Activated naive CD8-positive, alpha-beta T cell treated with anti-CD3 and anti-CD28 coated beads, Interleukin-2, amount 50 U/mL, for 24 hours (primary cell): ENCODE data around the gene PDE4D.

Source experiments
- ATAC-seq: fragments of 150-1000 bp; cut with Tn5 transposase; one replicate; pipeline ENCODE4 v1.10.0; 2021
- DNase-seq: peaks from one replicate; pipeline ENCODE4 v3.0.0; 2021
- H3K27ac Mint-ChIP-seq: one replicate; pipeline ENCODE4 v1.8.0; 2021; ENCODE audit warnings: mild to moderate bottlenecking, mixed read lengths
- H3K27me3 Mint-ChIP-seq: one replicate; pipeline ENCODE4 v1.8.0; 2021; ENCODE audit warnings: mixed read lengths
- H3K36me3 Mint-ChIP-seq: one replicate; pipeline ENCODE4 v1.8.0; 2021; ENCODE audit warnings: low read depth, mixed read lengths
- H3K4me1 Mint-ChIP-seq: one replicate; pipeline ENCODE4 v1.8.0; 2021; ENCODE audit warnings: mixed read lengths
- H3K4me3 Mint-ChIP-seq: one replicate; pipeline ENCODE4 v1.8.0; 2021; ENCODE audit warnings: mild to moderate bottlenecking, moderate library complexity, mixed read lengths
- H3K9me3 Mint-ChIP-seq: one replicate; pipeline ENCODE4 v1.8.0; 2021; ENCODE audit warnings: mixed read lengths

PDE4D gene

DNA sequence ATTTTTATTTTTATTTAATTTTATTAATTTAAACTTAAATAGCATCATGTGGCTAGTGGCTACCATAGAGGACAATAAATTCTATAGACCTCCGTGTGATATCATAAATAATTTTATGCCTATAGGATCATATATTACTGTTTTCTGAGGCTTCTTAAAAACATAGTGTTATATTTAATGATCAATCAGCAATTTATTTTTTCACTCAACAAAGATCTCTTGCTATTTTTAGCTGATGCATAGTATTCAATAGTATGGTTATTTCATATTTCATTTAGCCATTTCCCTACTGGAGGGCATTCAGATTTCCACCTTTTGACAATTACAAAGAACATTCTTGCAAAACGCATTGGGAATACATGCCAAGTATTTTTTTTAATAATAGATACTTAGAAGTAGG, 114.1 kb downstream of the PDE4D start:
- no peak overlapping the region for H3K4me3 Mint-ChIP-seq
- H3K27ac Mint-ChIP-seq, result no peak overlapping the region
- H3K36me3 Mint-ChIP-seq, result no peaks in the 10 kb centered on the region
- H3K9me3 Mint-ChIP-seq, result no peaks in the 10 kb centered on the region
- DNase-seq (no peak), ATAC-seq (no peak)
- H3K27me3 Mint-ChIP-seq, result no peaks in the 10 kb centered on the region
- no peaks in the 10 kb centered on the region for H3K4me1 Mint-ChIP-seq

DNA sequence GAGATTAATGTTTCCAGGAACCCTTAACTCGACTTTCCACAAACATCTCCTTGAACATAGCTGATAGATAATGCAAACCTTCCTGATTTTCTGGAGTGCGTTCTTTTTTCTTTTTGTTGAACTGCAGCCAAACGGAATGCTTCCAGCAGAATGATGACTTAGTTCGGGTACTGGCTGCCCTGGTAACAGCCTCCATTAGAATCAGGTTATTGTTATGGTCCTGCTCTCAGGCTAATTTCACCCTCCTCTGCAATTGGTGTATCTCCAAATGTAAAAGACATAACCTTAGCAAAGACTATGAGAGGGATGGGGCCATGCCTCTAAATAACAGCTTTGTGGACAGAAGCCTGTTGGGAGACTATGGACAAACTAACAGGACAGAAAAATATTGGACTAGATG, 116.5 kb downstream of the PDE4D start:
- Mint-ChIP-seq H3K27me3 (no peaks in the 10 kb centered on the region), H3K36me3 (no peaks in the 10 kb centered on the region)

DNA sequence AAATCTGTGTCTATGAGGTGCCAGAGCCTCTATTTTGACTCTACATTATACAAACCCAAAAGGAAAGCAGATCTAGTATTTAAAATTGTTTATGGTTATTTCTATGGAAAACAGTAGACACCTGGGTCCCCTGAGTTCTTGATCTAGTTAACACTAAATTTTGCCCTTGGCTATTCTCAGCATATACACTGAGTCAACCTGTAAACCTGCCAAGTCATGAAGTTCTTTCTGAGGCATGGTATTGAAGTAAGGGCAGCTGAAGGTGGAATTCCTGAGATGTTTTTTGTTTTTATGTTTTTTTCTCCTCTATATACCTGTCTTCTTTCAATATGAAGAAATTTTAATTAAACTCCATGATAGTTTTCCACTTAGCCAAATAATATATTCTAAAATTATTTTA, 120.2 kb downstream of the PDE4D start:
- ATAC-seq (no peak), DNase-seq (no peak)
- Mint-ChIP-seq H3K27me3 (peaks cover 21% of the 10 kb centered on the region), H3K4me1 (peaks cover 4% of the 10 kb centered on the region), H3K36me3 (no peaks in the 10 kb centered on the region), H3K9me3 (no peaks in the 10 kb centered on the region), H3K4me3 (no peak overlapping the region), H3K27ac (no peak overlapping the region)

More for the DNA sequence above, 116.5 kb downstream of the PDE4D start:
- Mint-ChIP-seq H3K4me1 (no peaks in the 10 kb centered on the region), H3K27ac (no peak overlapping the region), H3K9me3 (no peaks in the 10 kb centered on the region), H3K4me3 (no peak overlapping the region)
- DNase-seq (no peak), ATAC-seq (no peak)

DNA sequence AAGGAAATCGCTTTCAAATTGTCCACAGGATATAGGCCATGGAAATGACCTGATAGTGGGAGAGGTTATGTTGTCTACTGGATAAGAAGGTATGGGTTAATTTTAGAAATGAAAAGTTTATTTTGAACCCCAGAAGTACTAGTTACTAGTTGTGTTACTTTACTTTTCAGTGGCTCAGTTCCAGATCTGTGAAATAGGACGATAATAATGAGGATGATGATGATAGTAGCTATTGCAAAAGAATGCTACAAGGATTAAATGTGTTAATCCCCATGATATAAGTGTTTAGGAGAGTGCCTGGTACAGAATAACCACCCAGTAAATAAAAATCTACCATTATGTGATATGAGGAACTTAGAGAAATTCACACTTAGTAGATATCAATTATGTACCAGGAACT, 120.8 kb downstream of the PDE4D start:
- Mint-ChIP-seq H3K9me3 (no peaks in the 10 kb centered on the region), H3K27ac (no peak overlapping the region), H3K36me3 (no peaks in the 10 kb centered on the region), H3K4me3 (no peak overlapping the region), H3K27me3 (peaks cover 26% of the 10 kb centered on the region), H3K4me1 (peaks cover 4% of the 10 kb centered on the region)
- ATAC-seq (no peak), DNase-seq (no peak)

DNA sequence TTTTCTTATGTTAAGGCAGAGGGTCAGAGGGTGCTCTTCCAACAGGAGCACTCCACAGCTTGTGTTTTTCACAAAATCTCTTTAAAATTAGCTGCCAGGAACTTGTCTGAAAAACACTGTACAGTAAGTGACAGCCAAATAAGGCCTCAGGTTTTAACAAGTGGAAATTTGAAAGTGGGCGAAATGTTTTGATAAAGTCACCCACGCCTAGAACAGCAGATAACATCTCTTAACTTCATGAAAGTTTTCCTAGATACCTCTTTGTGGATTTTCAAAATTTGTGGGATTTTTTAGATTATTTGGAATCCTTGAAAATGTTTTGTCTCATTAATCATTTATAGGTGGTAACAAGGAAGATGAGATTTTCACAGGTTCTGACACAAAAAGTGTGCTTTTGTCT, 121.3 kb downstream of the PDE4D start:
- Mint-ChIP-seq H3K27me3 (peaks cover 30% of the 10 kb centered on the region), H3K4me1 (peaks cover 4% of the 10 kb centered on the region), H3K4me3 (no peak overlapping the region)

DNA sequence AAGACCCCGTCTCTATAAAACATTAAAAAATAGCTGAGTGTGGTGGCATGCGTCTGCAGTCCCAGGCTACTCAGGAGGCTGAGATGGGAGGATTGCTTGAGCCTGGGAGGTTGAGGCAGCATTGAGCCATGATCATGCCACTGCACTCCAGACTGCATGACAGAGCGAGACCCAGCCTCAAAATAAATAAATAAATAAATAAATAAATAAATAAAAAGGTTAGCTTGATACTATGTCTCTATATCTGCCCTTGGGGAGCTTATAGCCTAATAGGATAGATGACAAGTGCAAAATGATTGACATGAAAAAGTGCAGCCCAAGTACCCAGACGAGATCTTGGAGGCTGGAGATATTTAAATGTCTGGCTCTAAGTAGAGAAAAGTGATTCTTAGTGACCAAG, 122.6 kb downstream of the PDE4D start:
- peaks cover 4% of the 10 kb centered on the region for H3K4me1 Mint-ChIP-seq
- H3K36me3 Mint-ChIP-seq, result no peaks in the 10 kb centered on the region
- H3K27ac Mint-ChIP-seq, result no peak overlapping the region
- DNase-seq (no peak), ATAC-seq (no peak)
- H3K9me3 Mint-ChIP-seq, result no peaks in the 10 kb centered on the region
- H3K27me3 Mint-ChIP-seq, result peaks cover 35% of the 10 kb centered on the region
- no peak overlapping the region for H3K4me3 Mint-ChIP-seq

More for the DNA sequence above, 121.3 kb downstream of the PDE4D start:
- H3K9me3 Mint-ChIP-seq, result no peaks in the 10 kb centered on the region
- DNase-seq (no peak), ATAC-seq (no peak)
- no peaks in the 10 kb centered on the region for H3K36me3 Mint-ChIP-seq
- H3K27ac Mint-ChIP-seq, result no peak overlapping the region

DNA sequence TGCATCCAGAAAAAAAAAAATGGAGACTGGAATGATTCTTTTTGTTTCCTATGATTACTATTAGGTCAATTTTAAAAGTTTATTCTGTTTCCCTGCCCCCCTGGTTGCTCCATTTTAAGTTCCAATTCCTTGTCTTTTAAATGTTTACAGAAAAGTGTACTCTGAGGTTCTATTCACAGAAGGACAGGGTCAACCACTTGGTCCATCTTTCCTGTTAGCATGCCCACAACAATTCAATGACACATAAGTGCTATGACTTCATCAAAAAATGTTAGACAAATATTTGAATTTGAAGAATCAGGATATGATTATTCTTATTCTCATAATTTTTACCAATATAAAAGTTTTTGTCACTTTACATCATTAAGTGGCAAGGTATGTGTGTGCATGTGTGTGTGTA, 123.7 kb downstream of the PDE4D start:
- Mint-ChIP-seq H3K4me1 (peaks cover 4% of the 10 kb centered on the region), H3K9me3 (no peaks in the 10 kb centered on the region), H3K27me3 (peaks cover 37% of the 10 kb centered on the region), H3K36me3 (no peaks in the 10 kb centered on the region), H3K27ac (no peak overlapping the region), H3K4me3 (no peak overlapping the region)
- DNase-seq, result no peak
- no peak for ATAC-seq

DNA sequence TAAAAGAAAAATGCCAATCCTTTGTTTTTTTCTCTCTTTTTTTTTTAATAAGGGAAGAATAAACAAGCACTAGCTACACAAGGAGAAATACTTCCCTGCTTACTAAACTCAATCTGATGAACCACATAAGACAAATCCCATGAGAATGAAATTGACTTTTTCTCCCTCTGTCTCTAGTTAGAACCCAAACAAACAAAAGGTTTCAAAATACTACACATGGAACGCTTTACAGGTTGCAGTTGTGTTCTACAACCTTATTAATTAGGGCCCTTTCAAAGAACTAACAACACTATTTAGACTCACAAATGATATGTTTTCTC, 124.5 kb downstream of the PDE4D start:
- Mint-ChIP-seq H3K27ac (no peak overlapping the region), H3K27me3 (peaks cover 37% of the 10 kb centered on the region), H3K36me3 (no peaks in the 10 kb centered on the region), H3K9me3 (no peaks in the 10 kb centered on the region), H3K4me1 (peaks cover 8% of the 10 kb centered on the region), H3K4me3 (peak overlapping the region; percentile 49)
- ATAC-seq (no peak), DNase-seq (no peak)

DNA sequence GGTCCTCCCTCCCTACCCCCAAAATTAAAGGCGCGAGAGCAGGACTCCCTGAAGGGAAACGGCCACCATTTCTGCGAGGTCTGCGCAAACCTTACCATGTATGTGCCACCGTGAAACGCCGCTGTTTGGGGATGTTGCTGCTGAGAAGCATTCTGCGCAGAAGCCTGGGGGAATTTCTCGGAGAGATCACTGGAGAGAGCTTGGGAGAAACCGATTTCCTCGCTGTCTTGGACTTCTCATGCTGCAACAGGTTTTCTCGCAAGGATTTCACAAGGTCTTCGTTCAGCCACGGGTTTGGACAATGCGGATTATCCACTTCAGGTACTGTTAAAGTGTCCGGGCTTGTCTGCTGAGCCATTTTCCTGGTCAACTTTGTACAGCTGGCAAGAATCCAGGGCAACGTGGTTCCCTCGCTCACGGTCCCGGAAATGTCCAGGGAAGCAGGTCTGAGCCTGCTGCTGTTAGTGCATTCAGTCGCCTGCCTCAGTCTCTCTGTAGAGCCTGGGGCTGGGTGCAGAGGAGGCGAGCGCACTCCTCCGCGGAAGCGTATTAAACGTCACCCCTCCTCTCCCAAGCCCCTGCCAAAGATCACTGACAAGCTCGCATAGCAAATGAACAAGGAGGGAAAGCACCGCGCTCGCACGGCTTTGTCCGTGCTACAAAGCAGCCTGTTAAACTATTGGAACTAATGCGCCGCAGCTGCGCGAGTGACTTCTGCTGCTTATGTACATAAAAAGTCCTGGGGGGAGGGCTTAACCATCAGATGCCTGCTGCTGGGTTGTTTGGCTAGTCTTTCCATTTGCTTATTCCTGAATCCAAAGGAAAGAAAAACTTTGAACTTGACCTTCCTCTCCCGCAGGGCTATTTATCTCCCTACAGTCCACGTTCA, 125.1 kb downstream of the PDE4D start:
- Mint-ChIP-seq H3K36me3 (no peaks in the 10 kb centered on the region), H3K4me3 (peak overlapping the region; percentile 64), H3K9me3 (no peaks in the 10 kb centered on the region), H3K27ac (no peak overlapping the region), H3K4me1 (peaks cover 9% of the 10 kb centered on the region), H3K27me3 (peaks cover 37% of the 10 kb centered on the region)
- ATAC-seq, result peak; percentile 59
- peak; percentile 14 for DNase-seq

DNA sequence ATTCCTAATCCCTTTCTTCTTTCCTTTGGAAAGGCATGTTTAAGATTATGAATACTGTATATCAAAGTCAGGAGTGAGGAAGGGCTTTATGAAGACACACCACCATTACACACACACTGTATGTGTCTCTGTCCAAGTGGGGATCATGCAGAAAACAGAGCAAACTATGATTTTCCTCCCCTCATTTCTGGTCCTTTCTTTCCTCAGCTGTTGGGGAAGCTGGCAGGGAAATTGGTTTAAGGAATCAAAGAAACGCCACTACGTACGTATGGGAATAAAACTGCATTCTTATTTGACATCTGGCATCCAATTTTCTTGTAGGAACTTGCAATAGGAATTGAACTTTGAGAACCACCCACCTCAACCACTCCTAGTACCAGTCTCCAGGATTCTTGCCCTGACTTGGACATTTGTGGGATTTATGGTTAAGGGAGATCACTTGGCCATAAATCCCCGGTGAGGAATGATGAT, 125.8 kb downstream of the PDE4D start:
- Mint-ChIP-seq H3K4me1 (peaks cover 9% of the 10 kb centered on the region), H3K27me3 (peaks cover 37% of the 10 kb centered on the region), H3K4me3 (peak overlapping the region; percentile 64), H3K27ac (no peak overlapping the region), H3K36me3 (no peaks in the 10 kb centered on the region), H3K9me3 (no peaks in the 10 kb centered on the region)
- ATAC-seq (no peak), DNase-seq (no peak)

DNA sequence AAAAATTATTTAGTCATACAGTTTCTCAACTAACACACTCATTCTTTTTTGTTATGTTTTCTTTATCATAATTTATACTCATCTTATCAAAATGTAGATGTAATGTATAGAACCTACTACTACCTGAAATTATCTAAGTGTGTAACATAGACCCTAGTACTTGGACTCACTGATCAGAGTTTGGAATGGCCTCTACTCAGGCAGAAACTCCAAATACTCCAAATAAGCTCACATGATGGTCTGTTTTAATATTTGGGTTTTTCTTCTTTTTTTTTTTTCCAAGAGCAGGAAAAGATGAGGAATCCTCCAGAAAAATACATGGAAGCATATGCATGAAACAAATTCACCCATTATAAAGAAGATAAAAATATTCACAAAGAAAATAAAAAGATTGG, 126.3 kb downstream of the PDE4D start:
- no peak for DNase-seq
- Mint-ChIP-seq H3K9me3 (no peaks in the 10 kb centered on the region), H3K27ac (no peak overlapping the region), H3K4me1 (peaks cover 9% of the 10 kb centered on the region), H3K4me3 (no peak overlapping the region), H3K36me3 (no peaks in the 10 kb centered on the region), H3K27me3 (peaks cover 37% of the 10 kb centered on the region)
- no peak for ATAC-seq

DNA sequence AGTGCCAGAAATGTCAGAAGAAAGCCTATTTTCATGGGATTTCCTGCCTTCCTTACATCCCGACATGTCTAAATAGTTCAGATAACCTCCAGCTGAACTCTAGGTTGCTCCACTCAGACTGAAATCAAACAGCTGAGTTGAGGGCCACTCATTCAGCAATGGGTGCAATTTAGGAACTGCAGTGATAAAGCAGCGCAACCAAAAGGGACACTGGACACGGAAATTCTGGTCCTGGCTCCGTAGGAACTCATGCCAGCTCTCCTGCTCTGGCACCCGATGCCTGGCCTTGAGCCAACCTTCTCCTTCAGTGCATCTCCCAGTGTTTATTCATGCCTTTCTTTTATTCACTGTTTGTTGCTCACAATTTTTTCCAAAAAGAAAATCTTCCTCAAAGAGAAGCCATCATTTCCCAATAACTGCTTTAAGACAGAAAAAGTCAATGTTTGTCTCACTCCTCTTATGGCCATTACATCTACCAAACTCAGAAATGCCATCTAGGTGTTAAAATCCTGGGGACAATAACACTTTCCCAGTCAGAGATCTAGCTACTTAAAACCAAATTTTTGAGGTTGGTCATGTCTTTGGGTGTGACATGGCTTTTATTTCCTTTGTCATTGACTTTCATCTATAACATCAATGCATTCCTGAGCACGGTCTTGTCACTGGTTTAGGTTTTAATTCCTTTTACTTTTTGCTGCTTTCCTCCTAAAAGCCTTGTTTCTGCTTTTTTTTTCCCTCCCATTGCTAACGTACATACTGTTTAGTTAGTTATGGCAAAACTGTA, 126.9 kb downstream of the PDE4D start:
- Mint-ChIP-seq H3K4me3 (no peak overlapping the region), H3K36me3 (no peaks in the 10 kb centered on the region), H3K4me1 (peaks cover 9% of the 10 kb centered on the region), H3K27me3 (peaks cover 37% of the 10 kb centered on the region), H3K27ac (no peak overlapping the region), H3K9me3 (no peaks in the 10 kb centered on the region)
- no peak for ATAC-seq
- DNase-seq, result no peak

DNA sequence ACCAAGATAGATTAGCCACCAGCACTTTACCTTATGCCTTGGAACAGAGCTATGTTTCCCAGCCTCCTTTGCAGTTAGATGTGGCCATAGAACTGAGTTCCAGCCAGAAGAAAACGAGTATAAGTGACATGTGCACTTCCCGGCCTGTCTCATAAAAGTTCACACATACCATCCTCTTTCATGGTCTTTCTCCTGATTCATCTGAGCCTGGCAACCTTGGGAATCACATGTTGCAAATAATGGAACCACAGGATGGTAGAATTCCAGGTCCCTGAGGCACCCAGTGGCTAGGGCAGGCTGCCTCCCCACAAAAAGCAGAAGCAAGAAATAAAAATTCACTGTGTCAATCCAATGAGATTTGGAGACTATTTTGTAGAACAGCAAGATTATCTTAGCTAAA, 128.1 kb downstream of the PDE4D start:
- no peak for ATAC-seq
- Mint-ChIP-seq H3K9me3 (no peaks in the 10 kb centered on the region), H3K36me3 (no peaks in the 10 kb centered on the region), H3K4me3 (no peak overlapping the region), H3K27me3 (peaks cover 33% of the 10 kb centered on the region), H3K4me1 (peaks cover 9% of the 10 kb centered on the region), H3K27ac (no peak overlapping the region)
- DNase-seq, result no peak

DNA sequence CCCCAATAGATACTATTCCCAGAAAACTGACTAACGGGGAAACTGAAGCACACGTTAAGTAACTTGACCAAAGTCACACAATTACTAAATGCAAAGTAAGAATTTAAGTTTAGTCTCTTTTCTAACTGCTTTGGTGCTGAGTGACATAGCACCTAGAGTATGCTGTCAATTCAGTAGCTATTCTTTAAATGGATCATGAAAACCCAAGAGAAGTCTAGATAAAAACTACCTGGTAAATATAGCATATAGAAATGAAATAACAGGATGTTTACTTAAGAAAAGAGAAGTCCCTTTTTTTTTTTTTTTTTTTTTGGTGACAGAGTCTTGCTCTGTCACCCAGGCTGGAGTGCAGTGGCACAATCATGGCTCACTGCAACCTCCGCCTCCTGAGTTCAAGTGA, 129.2 kb downstream of the PDE4D start:
- H3K27ac Mint-ChIP-seq, result no peak overlapping the region
- no peaks in the 10 kb centered on the region for H3K9me3 Mint-ChIP-seq
- H3K4me3 Mint-ChIP-seq, result no peak overlapping the region
- peaks cover 25% of the 10 kb centered on the region for H3K27me3 Mint-ChIP-seq
- H3K4me1 Mint-ChIP-seq, result peaks cover 9% of the 10 kb centered on the region
- no peak for DNase-seq
- H3K36me3 Mint-ChIP-seq, result no peaks in the 10 kb centered on the region
- ATAC-seq, result no peak

DNA sequence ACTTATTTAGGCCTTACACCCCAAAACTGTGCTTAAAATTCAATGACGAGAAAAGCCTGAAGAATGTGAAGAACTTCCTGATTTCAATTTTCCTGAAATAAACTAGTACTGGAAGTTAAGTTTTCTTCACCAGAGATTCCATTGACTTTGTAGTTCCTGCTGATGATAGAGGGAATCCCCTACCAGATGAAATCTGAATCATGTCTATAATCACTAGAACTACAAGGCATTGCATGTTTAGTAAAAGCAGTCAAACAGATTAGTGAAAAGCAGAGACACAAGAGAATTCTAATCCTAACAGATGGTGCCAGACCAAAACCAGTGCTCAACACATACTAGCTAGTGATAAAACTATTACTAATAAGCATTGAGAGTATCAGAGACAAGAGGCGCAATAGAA, 130.0 kb downstream of the PDE4D start:
- peaks cover 5% of the 10 kb centered on the region for H3K4me1 Mint-ChIP-seq
- no peak overlapping the region for H3K4me3 Mint-ChIP-seq
- H3K27ac Mint-ChIP-seq, result no peak overlapping the region
- H3K36me3 Mint-ChIP-seq, result no peaks in the 10 kb centered on the region
- DNase-seq (no peak), ATAC-seq (no peak)
- H3K27me3 Mint-ChIP-seq, result peaks cover 19% of the 10 kb centered on the region
- H3K9me3 Mint-ChIP-seq, result no peaks in the 10 kb centered on the region
